Neural cell (in vitro differentiated cells): ENCODE data around the gene C2orf74. TPM values are rescaled to one million over a fixed set of nuclear protein-coding genes. Genes with fewer than 3 reads are reported as not detected.
"Not testable (repeated sequence)": the region's sequence is repeated elsewhere in the genome, so short reads cannot be mapped to it uniquely, and the experiment has no call there.

ENCODE experiments used
- H2AFZ ChIP-seq: fragments of 200-600, 300-800 bp; sonication (generic), shearing (Covaris generic); 2 replicates; pipeline ENCODE4 v1.6.0; 2014; ENCODE audit warnings: low read depth, mild to moderate bottlenecking, antibody characterized with exemption, low read length, moderate library complexity
- H3F3A ChIP-seq: fragments of 200-600 bp; shearing (Covaris generic); 2 replicates; pipeline ENCODE4 v1.6.1; 2016; ENCODE audit warnings: mild to moderate bottlenecking, moderate library complexity, mixed read lengths, antibody characterized with exemption, low read length; ENCODE audit not compliant: insufficient read depth, poor library complexity, severe bottlenecking
- H3K27ac ChIP-seq: fragments of 200-600, 300-800 bp; sonication (generic), shearing (Covaris generic); 2 replicates; pipeline ENCODE4 v1.5.1; 2014; ENCODE audit warnings: mild to moderate bottlenecking, low read length, moderate library complexity
- H3K27me3 ChIP-seq: fragments of 300-800, 200-600 bp; sonication (generic), shearing (Covaris generic); 2 replicates; pipeline ENCODE4 v1.6.0; 2014; ENCODE audit warnings: mild to moderate bottlenecking, low read depth, low read length, moderate library complexity; ENCODE audit not compliant: insufficient read depth
- H3K36me3 ChIP-seq: fragments of 300-800, 200-600 bp; sonication (generic), shearing (Covaris generic); 2 replicates; pipeline ENCODE4 v1.5.1; 2014; ENCODE audit warnings: mild to moderate bottlenecking, antibody characterized with exemption, low read length, moderate library complexity; ENCODE audit not compliant: insufficient read depth
- H3K4me2 ChIP-seq: fragments of 300-800, 200-600 bp; sonication (generic), shearing (Covaris generic); 2 replicates; pipeline ENCODE4 v1.6.0; 2014; ENCODE audit warnings: mild to moderate bottlenecking, low read length
- H3K4me3 ChIP-seq: fragments of 300-800, 200-600 bp; sonication (generic), shearing (Covaris generic); 2 replicates; pipeline ENCODE4 v1.5.1; 2014; ENCODE audit warnings: mild to moderate bottlenecking, low read length, moderate library complexity
- H3K79me2 ChIP-seq: fragments of 200-600 bp; shearing (Covaris generic); replicated peaks from 2 replicates; pipeline ENCODE4 v1.6.0; 2014; ENCODE audit warnings: mild to moderate bottlenecking, low read length, moderate library complexity; ENCODE audit not compliant: insufficient read depth
- H3K9ac ChIP-seq: fragments of 300-800, 200-600 bp; sonication (generic), shearing (Covaris generic); 2 replicates; pipeline ENCODE4 v1.6.1; 2016; ENCODE audit warnings: mild to moderate bottlenecking, low read length, mixed read lengths
- H3K9me2 ChIP-seq: fragments of 200-600 bp; shearing (Covaris generic); 2 replicates; pipeline ENCODE4 v1.6.1; 2016; ENCODE audit warnings: mild to moderate bottlenecking, low read length, mixed read lengths; ENCODE audit not compliant: insufficient read depth
- H3K9me3 ChIP-seq: fragments of 200-600, 300-800 bp; sonication (generic), shearing (Covaris generic); 2 replicates; pipeline ENCODE4 v1.6.1; 2016; ENCODE audit warnings: mild to moderate bottlenecking, mixed run types, low read length, moderate library complexity, mixed read lengths
- H4K20me1 ChIP-seq: fragments of 200-600 bp; shearing (Covaris generic); 2 replicates; pipeline ENCODE4 v1.6.1; 2016; ENCODE audit warnings: mild to moderate bottlenecking, mixed run types; ENCODE audit not compliant: insufficient read depth
- CTCF ChIP-seq: fragments of 450-650 bp; IDR thresholded peaks from 2 replicates; pipeline ENCODE4 v1.5.1; 2014; ENCODE audit warnings: antibody characterized with exemption, mild to moderate bottlenecking, moderate library complexity; ENCODE audit not compliant: poor library complexity, severe bottlenecking
- EP300 ChIP-seq: fragments of 450-650 bp; conservative IDR thresholded peaks from 2 replicates; pipeline ENCODE4 v1.6.1; 2014; ENCODE audit warnings: antibody characterized with exemption, mild to moderate bottlenecking, moderate library complexity; ENCODE audit not compliant: poor library complexity, severe bottlenecking
- EZH2 ChIP-seq: fragments of 200-600, 300-800 bp; shearing (Covaris generic), sonication (generic); IDR thresholded peaks from 2 replicates; pipeline ENCODE4 v1.6.1; 2014; ENCODE audit warnings: antibody characterized with exemption, low read length, borderline replicate concordance, mild to moderate bottlenecking; ENCODE audit not compliant: insufficient read depth, poor library complexity, severe bottlenecking
- MXI1 ChIP-seq: fragments of 450-650 bp; conservative IDR thresholded peaks from 2 replicates; pipeline ENCODE4 v1.6.1; 2014; ENCODE audit warnings: antibody characterized with exemption, mild to moderate bottlenecking; ENCODE audit not compliant: poor library complexity, severe bottlenecking
- RAD21 ChIP-seq: fragments of 450-650 bp; conservative IDR thresholded peaks from 2 replicates; pipeline ENCODE4 v1.6.1; 2014; ENCODE audit warnings: antibody characterized with exemption, mild to moderate bottlenecking, moderate library complexity
- REST ChIP-seq: IDR thresholded peaks from 2 replicates; pipeline ENCODE4 v1.6.1; 2012; ENCODE audit warnings: borderline replicate concordance
- SMC3 ChIP-seq: fragments of 450-650 bp; conservative IDR thresholded peaks from 2 replicates; pipeline ENCODE4 v1.6.1; 2014; ENCODE audit warnings: antibody characterized with exemption, mild to moderate bottlenecking, moderate library complexity; ENCODE audit not compliant: poor library complexity
- TAF1 ChIP-seq: IDR thresholded peaks from 2 replicates; pipeline ENCODE4 v1.6.1; 2012; ENCODE audit warnings: low read depth
- polyA plus RNA-seq: library from polyadenylated mRNA; depleted of rRNA; stranded (reverse); fragments of >200 nt; gene quantifications from 2 replicates; pipeline ENCODE4 v1.2.3, GENCODE V29; 2014

Gene C2orf74
- polyA plus RNA-seq, 1 donor from 2014 or later: 27.1 TPM

- no peak overlapping the region for H3K4me2 ChIP-seq
- TF ChIP-seq EZH2 (no peak), RAD21 (no peak), SMC3 (no peak)
- no peaks in the 10 kb centered on the region for H3K36me3 ChIP-seq
- no peak overlapping the region for H3K27ac ChIP-seq
- no peaks in the 10 kb centered on the region for H3K79me2 ChIP-seq
- H3K9ac ChIP-seq: no peak overlapping the region
- no peaks in the 10 kb centered on the region for H3F3A ChIP-seq
- H4K20me1 ChIP-seq: no peaks in the 10 kb centered on the region
- no peak overlapping the region for H3K4me3 ChIP-seq
- no peaks in the 10 kb centered on the region for H3K27me3 ChIP-seq
- H2AFZ ChIP-seq: no peak overlapping the region
- no peaks in the 10 kb centered on the region for H3K9me3 ChIP-seq
- no peaks in the 10 kb centered on the region for H3K9me2 ChIP-seq
Measured at GRCh38 chr2:61125123-61125710, 36.8 kb upstream of the C2orf74 start.

- no peaks in the 10 kb centered on the region for H4K20me1 ChIP-seq
- H3K27me3 ChIP-seq: no peaks in the 10 kb centered on the region
- TF ChIP-seq EZH2: no peak
- TF ChIP-seq RAD21: no peak
- no peaks in the 10 kb centered on the region for H3K9me2 ChIP-seq
- no peak overlapping the region for H3K4me2 ChIP-seq
- H3K9ac ChIP-seq: no peak overlapping the region
- no peak overlapping the region for H3K4me3 ChIP-seq
- H3K9me3 ChIP-seq: no peaks in the 10 kb centered on the region
- no peak overlapping the region for H2AFZ ChIP-seq
- no peaks in the 10 kb centered on the region for H3K79me2 ChIP-seq
- no peaks in the 10 kb centered on the region for H3K36me3 ChIP-seq
- no peaks in the 10 kb centered on the region for H3F3A ChIP-seq
- H3K27ac ChIP-seq: no peak overlapping the region
Measured at GRCh38 chr2:61125798-61126197, 36.2 kb upstream of the C2orf74 start.

- not testable (repeated sequence) for H3K4me2 ChIP-seq, H3K27ac ChIP-seq, H2AFZ ChIP-seq, H3K9me3 ChIP-seq, H3K79me2 ChIP-seq, H3K27me3 ChIP-seq, H3K9me2 ChIP-seq, H4K20me1 ChIP-seq, H3K9ac ChIP-seq, H3K36me3 ChIP-seq, H3K4me3 ChIP-seq, H3F3A ChIP-seq
Measured at GRCh38 chr2:61128122-61128521, 33.9 kb upstream of the C2orf74 start.

- TF ChIP-seq CTCF (no peak), RAD21 (no peak), TAF1 (no peak), EP300 (no peak), REST (no peak), MXI1 (no peak), SMC3 (no peak)
- H3K27ac ChIP-seq: no peak overlapping the region
- no peaks in the 10 kb centered on the region for H3K9me3 ChIP-seq
- H3F3A ChIP-seq: no peaks in the 10 kb centered on the region
- H3K79me2 ChIP-seq: no peaks in the 10 kb centered on the region
- H3K4me2 ChIP-seq: no peak overlapping the region
- no peaks in the 10 kb centered on the region for H3K36me3 ChIP-seq
- no peaks in the 10 kb centered on the region for H4K20me1 ChIP-seq
- H3K9ac ChIP-seq: no peak overlapping the region
- H3K4me3 ChIP-seq: no peak overlapping the region
- H3K27me3 ChIP-seq: no peaks in the 10 kb centered on the region
- no peaks in the 10 kb centered on the region for H3K9me2 ChIP-seq
- H2AFZ ChIP-seq: no peak overlapping the region
Measured at GRCh38 chr2:61134141-61134540, 27.8 kb upstream of the C2orf74 start.
